ENCODE measurements around the gene DIPK1B. TPM values are rescaled to one million over a fixed set of nuclear protein-coding genes. Genes with fewer than 3 reads are reported as not detected.

The DIPK1B gene
- total and polyA plus RNA-seq, 10 of the 15 experiments (the other 5 are each of a cell fraction or from before 2014, with no cell fraction given) = 0.08 to 0.28 (median 0.13) TPM; not detected in 3

GRCh38 chr9:136697146-136697820 lies 15.1 kb upstream of the DIPK1B start:
- POLR2A ChIA-PET = no interaction called here
- H3K27me3 ChIP-seq (replicated peaks in 1 of 2; ENCODE audit: control insufficient read depth in 2 of 2, insufficient read depth in 2 of 2, low read length in 1 of 2) = no peaks in the 10 kb centered on the region
- ATAC-seq (no peak), FAIRE-seq (no peak), DNase-seq (ENCODE audit: low read depth, low spot score) (no peak)
- 76% methylated on average over 23 of the region's 23 CpGs for WGBS (ENCODE audit: insufficient coverage, insufficient replicate concordance, low lambda C conversion rate, missing lambda C conversion rate)
- no peaks in the 10 kb centered on the region for H4K20me1 ChIP-seq (ENCODE audit: control insufficient read depth, insufficient read depth)
- peaks cover 20% of the 10 kb centered on the region for H3K4me1 ChIP-seq (ENCODE audit: control insufficient read depth, insufficient read depth, low read length)
- no peak overlapping the region for H3K4me2 ChIP-seq (ENCODE audit: control insufficient read depth, insufficient read depth)
- H3K79me2 ChIP-seq (ENCODE audit: control insufficient read depth, insufficient read depth, low read length) = no peaks in the 10 kb centered on the region
- no peak overlapping the region for H3K27ac ChIP-seq (ENCODE audit: control insufficient read depth, insufficient read depth)
- no peaks in the 10 kb centered on the region for H3K9me3 ChIP-seq (replicated peaks; ENCODE audit: control insufficient read depth, insufficient read depth, low read length)
- TF ChIP-seq ZNF622 (IDR thresholded peaks at IDR 0.05) (no peak), CUX1 (IDR thresholded peaks at IDR 0.05; ENCODE audit: insufficient replicate concordance, low read depth, low read length) (no peak), NRF1 (conservative IDR thresholded peaks at IDR 0.05; ENCODE audit: low read depth, low read length) (no peak), ZNF24 (IDR thresholded peaks at IDR 0.05) (no peak), HDAC2 (IDR thresholded peaks at IDR 0.05) (no peak), SREBF2 (IDR thresholded peaks at IDR 0.05; ENCODE audit: low read length) (no peak), EP300 (IDR thresholded peaks at IDR 0.05; ENCODE audit: borderline replicate concordance in 1 of 2, control insufficient read depth in 1 of 2, low read depth in 2 of 2, low read length in 2 of 2) (no peak), ATF2 (IDR thresholded peaks at IDR 0.05; ENCODE audit: low read length) (no peak), SKIL (IDR thresholded peaks at IDR 0.05; ENCODE audit: low read depth, poor library complexity, severe bottlenecking) (no peak), RELA (IDR thresholded peaks at IDR 0.05; ENCODE audit: borderline replicate concordance, partially characterized antibody) (no peak), SMC3 (IDR thresholded peaks at IDR 0.05; ENCODE audit: borderline replicate concordance, low read length) (no peak), MAX (IDR thresholded peaks at IDR 0.05; ENCODE audit: low read depth, low read length) (no peak)
- H3K36me3 ChIP-seq (ENCODE audit: control insufficient read depth in 2 of 2, insufficient read depth in 2 of 2, low read length in 1 of 2) = no peaks in the 10 kb centered on the region
- RAD21 ChIA-PET (ENCODE audit: unreplicated experiment) = interaction anchor here (1.2 kb wide), 1 partner anchor 44 kb away, joined by 3 read pairs; no protein-coding TSS in a partner anchor
- CTCF ChIA-PET = interaction anchor here (0.8 to 1.2 kb wide), 2 partner anchors 9 to 34 kb away, joined by 3 read pairs; no protein-coding TSS in a partner anchor
- in situ Hi-C loops (cut with MboI) = no loop called here
- BruUV-seq (replicated peaks) = no TSS peak
- no peak overlapping the region for H3K9ac ChIP-seq (ENCODE audit: control insufficient read depth, insufficient read depth, low read length)
- no peak overlapping the region for H3K4me3 ChIP-seq
- SMC1A ChIA-PET (ENCODE audit: uncharacterized antibody, unreplicated experiment) = no interaction called here
- no peak overlapping the region for H2AFZ ChIP-seq (ENCODE audit: control insufficient read depth, low read depth, low read length)
- intact Hi-C loops (cut with micrococcal nuclease; ENCODE audit: unreplicated experiment) = no loop called here

Measured in GM12878 (cell line).